GM12801 (cell line): ENCODE data around the gene CABP1.

Experiments used
- CTCF ChIP-seq: IDR thresholded peaks from one replicate; pipeline ENCODE4 v1.5.1; 2011; ENCODE audit warnings: control low read depth; ENCODE audit not compliant: insufficient read length; ENCODE audit errors: extremely low read depth

The CABP1 gene

GRCh38 chr12:120698665-120699064, 58.2 kb downstream of the CABP1 start:
- TF ChIP-seq CTCF, result no peak

GRCh38 chr12:120699553-120699952, 59.1 kb downstream of the CABP1 start:
- no peak for TF ChIP-seq CTCF

GRCh38 chr12:120700886-120701285, 60.5 kb downstream of the CABP1 start:
- no peak for TF ChIP-seq CTCF

DNA sequence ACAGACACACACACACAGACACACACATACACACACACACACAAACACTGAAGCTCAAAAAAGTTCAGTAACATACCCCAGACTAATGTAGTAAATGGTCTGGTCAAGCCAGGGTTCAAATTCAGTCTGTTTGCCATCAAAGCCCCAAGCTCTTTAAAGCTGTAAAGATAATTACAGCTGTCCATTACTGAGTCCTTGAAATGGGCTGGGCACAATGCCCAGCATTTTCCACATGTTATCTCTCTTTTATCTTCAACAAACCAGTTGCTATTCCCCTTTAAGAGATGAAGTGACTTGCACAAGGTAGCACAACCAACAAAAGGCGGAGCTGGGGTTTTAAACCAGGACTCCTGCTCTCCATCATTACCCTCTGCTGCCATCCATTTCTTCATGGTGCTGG, 62.2 kb downstream of the CABP1 start:
- no peak for TF ChIP-seq CTCF

GRCh38 chr12:120703311-120703942, 63.0 kb downstream of the CABP1 start:
- TF ChIP-seq CTCF, result no peak

DNA sequence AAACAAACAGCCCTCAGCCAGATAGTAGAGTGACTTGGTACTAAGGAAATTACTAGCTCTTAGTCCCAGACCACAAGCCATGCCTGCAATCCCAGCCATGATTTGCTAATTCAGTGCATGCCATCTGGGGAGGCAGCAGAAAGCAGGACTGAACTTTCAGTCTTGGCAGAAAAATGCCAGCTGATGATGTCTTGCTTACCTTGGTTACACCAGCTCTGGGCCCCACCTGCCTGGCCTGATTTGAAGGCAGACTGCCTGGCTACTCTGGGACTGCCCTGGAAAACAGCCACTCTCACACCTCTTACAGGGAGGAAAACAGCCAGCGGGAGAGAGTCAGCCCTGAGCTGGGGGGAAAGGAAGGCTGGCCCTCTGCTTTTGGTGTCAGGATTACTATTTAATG, 65.2 kb downstream of the CABP1 start:
- no peak for TF ChIP-seq CTCF

GRCh38 chr12:120706029-120706428, 65.6 kb downstream of the CABP1 start:
- TF ChIP-seq CTCF, result no peak
